NCI-H1048 (cell line): ENCODE data around the gene ODC1.

Experiments used
- DNase-seq: peaks from one replicate; lab custom pipeline; 2025; lab: John Stamatoyannopoulos, UW

ODC1 gene

GRCh38 chr2:10400002-10400401 lies 48.1 kb downstream of the ODC1 start:
- DNase-seq, result no peak

DNA sequence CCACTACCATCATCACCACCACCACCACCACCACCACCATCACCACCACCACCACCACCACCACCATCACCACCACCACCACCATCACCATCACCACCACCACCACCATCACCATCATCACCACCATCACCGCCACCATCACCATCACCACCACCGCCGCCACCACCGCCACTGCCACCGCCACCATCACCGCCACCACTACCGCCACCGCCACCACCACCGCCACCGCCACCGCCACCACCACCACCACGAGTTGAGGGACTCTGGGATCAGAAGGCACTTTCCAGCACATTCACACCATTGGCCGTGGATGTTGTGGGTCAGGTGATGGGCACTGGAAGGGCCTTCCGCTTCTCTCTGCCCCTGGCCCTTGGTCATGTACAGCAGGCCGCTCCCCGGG lies 48.8 kb downstream of the ODC1 start:
- no peak for DNase-seq

GRCh38 chr2:10398496-10398895 lies 49.6 kb downstream of the ODC1 start:
- no peak for DNase-seq

DNA sequence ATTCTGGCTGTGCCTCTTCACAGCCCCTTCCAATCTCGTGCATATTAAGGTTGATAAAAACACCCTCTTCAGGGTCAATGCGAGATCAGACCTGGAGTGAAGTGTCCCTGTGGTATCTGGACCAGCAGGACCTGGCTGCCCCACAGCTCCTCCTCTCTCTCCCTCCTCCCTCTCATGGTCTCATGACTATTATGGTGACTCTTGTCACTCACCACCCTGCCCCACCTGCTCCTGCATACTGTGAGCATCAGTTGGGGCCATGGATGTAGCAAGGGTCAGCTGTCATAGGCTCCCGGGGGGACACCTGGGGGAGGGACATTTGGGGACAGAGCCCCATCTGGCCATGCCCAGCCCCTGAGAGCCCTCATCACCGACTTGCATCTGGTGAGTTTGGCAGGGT lies 50.2 kb downstream of the ODC1 start:
- no peak for DNase-seq

GRCh38 chr2:10397297-10397875 lies 50.7 kb downstream of the ODC1 start:
- no peak for DNase-seq

GRCh38 chr2:10396464-10396863 lies 51.7 kb downstream of the ODC1 start:
- DNase-seq, result no peak

- DNase-seq, result no peak
Observed at GRCh38 chr2:10395893-10396292, 52.2 kb downstream of the ODC1 start.

DNA sequence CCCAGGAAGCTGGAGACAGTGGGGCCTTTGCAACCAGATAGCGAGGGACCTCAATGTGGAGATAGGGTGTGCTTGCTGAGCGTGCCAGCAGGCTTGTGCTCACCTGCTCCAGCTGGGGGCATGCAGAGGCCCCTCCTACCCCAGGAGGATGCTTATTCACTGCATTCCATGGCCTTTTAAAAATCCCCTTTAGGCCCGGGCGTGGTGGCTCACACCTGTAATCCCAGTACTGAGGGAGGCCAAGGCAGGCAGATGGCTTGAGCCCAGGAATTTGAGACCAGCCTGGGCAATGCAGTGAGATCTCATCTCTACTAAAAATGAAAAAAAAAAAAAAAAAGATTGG lies 54.5 kb downstream of the ODC1 start:
- no peak for DNase-seq

DNA sequence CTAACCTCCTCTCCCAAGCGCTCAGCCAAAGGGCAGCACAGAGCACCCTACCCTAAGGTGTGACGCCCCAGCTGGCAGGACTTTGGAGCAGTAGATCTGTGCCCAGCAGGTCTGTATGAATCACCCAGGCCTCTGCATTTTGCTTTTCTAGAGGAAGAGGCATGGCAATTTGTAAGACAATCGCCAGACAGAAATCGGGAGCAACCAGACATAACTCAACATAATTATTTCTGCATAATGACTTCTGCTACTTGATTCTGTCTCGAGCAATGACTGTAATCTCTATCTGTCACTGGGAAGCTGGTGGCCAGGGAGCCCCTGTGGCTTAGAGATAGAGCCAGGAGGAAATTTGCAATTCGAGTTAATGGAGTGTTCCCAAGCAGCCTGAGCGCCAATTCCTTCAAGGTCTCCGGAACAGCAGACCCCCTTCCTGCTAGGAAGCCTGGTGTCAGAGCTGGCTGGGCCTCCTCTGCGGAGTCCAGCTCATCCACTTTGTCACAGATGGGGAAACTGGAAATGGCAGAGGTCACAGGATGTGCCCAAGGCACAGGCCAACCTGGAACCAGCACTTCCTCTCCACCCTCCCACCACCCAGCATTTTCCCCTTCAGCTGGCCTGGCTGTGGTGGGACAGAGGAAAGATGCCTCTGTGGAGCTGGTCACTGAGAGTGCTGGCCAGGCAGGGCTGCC lies 55.0 kb downstream of the ODC1 start:
- no peak for DNase-seq

DNA sequence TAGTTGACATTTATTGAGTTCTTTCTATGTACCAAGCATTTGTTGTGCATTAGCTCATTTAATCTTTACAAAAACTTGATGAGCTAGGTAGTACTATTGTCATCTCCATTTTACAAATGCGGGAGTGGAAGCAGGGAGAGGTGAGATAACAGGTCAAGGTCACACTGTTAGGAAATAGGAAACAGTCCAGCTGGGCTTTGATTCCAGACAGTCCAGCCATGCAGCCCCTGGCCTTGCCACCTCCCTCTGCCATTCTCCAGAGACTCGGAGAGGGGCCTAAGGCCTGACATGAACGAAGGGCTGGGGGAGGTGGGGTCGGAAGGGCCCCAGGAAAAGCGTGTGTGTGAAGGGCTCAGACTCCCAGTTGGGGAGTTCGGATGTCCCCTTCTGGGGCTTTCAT lies 55.6 kb downstream of the ODC1 start:
- no peak for DNase-seq

DNA sequence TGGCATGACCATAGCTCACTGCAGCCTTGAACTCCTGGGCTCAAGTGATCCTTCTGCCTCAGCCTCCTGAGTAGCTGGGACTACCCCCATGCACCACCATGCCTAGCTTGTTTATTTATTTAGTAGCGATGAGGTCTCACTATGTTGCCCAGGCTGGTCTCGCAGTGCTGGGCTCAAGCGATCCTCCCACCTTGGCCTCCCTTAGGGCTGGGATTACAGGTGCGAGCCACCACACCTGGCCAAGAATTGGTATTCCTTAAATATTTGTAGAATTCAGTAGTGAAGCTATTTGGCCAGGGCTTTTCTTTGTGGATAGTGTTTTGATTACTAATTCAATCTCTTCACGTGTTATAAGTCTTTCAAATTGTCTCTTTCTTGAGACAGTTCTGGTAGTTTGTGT lies 56.0 kb downstream of the ODC1 start:
- DNase-seq, result no peak

GRCh38 chr2:10390369-10390801 lies 57.7 kb downstream of the ODC1 start:
- no peak for DNase-seq
